Upper lobe of right lung (tissue), 1 donor: ENCODE results near the gene PTPMT1. TPM values are rescaled to one million over a fixed set of nuclear protein-coding genes. Genes with fewer than 3 reads are reported as not detected.
"Not testable (repeated sequence)": the region's sequence is repeated elsewhere in the genome, so short reads cannot be mapped to it uniquely, and the experiment has no call there.

Experiments
- ATAC-seq: fragments of 200-7000 bp; cut with Tn5 transposase; one replicate; pipeline ENCODE4 v1.9.1; 2020; ENCODE audit warnings: mild to moderate bottlenecking, moderate library complexity
- DNase-seq: peaks from one replicate; pipeline ENCODE4 v3.0.0-alpha.2; 2020
- H3K27ac ChIP-seq: fragments of 200-600 bp; one replicate; pipeline ENCODE4 v1.8.0; 2022
- H3K27me3 ChIP-seq: fragments of 200-600 bp; one replicate; pipeline ENCODE4 v1.8.0; 2022; ENCODE audit warnings: mild to moderate bottlenecking
- H3K36me3 ChIP-seq: fragments of 200-600 bp; one replicate; pipeline ENCODE4 v1.8.0; 2022
- H3K4me1 ChIP-seq: fragments of 200-600 bp; one replicate; pipeline ENCODE4 v1.8.0; 2022
- H3K4me3 ChIP-seq: fragments of 200-600 bp; one replicate; pipeline ENCODE4 v1.8.0; 2022; ENCODE audit warnings: mild to moderate bottlenecking
- H3K9me3 ChIP-seq: fragments of 200-600 bp; one replicate; pipeline ENCODE4 v1.8.0; 2022
- intact Hi-C: fragments of 100-400 bp; cut with DNase I; formaldehyde crosslinking; loops from one replicate; pipeline ENCODE4 v1.11.0; 2022
- total RNA-seq: library from RNA; stranded (reverse); fragmentation: NEBNext Ultra II Directional; extraction: Animal tissue kit (Norgen Biotek cat#: 25700); gene quantifications from one replicate; pipeline ENCODE4 v1.2.1, GENCODE V29; 2021
- TF ChIP-seq, protein P1 (sequence below): fragments of 200-600 bp; IDR thresholded peaks from one replicate; pipeline ENCODE4 v1.8.0; 2022; ENCODE audit warnings: antibody characterized with exemption
- donor health status: DM: no; HTN: yes; CAD: no; lungs with severe emphysema.

The PTPMT1 gene
- total RNA-seq, 1 donor from 2014 or later = 75.6 TPM

DNA sequence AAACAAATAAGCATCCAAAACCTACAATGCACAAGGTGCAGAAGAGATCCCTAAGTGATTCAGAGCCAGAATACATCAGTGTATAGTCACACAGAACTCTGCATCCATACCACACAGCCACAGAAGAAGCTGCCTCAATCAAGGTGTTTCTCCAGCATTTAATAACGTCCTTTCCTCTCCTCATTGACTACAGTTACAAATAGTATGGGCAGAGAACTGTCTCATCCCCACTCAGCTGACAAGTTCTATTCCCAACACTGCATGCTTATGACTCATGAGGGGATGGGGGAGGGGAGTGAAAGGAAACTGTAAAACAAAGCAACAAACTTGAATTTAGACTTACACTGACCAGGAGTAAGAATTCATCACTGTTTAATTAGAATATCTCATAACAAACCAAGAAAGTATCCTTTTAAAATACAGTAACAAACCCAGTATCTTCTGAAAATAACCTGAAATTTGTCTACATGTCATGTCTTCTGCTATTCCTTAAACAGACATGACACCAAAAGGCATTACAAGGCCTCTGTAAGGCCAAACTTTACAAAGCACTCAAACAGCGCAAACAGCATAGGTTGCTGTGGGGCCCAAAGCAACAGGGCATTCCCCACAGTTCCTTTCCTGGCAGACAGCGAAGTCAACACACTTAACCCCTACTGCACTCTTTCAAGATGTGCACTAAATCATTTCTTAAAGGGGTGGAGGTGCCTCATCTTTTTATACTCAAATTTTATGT is 41.7 kb upstream of the PTPMT1 start:
- ATAC-seq = peak; percentile 87
- no peak overlapping the region for H3K4me3 ChIP-seq
- TF ChIP-seq, protein P1, sequence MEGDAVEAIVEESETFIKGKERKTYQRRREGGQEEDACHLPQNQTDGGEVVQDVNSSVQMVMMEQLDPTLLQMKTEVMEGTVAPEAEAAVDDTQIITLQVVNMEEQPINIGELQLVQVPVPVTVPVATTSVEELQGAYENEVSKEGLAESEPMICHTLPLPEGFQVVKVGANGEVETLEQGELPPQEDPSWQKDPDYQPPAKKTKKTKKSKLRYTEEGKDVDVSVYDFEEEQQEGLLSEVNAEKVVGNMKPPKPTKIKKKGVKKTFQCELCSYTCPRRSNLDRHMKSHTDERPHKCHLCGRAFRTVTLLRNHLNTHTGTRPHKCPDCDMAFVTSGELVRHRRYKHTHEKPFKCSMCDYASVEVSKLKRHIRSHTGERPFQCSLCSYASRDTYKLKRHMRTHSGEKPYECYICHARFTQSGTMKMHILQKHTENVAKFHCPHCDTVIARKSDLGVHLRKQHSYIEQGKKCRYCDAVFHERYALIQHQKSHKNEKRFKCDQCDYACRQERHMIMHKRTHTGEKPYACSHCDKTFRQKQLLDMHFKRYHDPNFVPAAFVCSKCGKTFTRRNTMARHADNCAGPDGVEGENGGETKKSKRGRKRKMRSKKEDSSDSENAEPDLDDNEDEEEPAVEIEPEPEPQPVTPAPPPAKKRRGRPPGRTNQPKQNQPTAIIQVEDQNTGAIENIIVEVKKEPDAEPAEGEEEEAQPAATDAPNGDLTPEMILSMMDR = no peak
- no peaks in the 10 kb centered on the region for H3K9me3 ChIP-seq
- H3K4me1 ChIP-seq = peaks cover 65% of the 10 kb centered on the region
- H3K36me3 ChIP-seq = no peaks in the 10 kb centered on the region
- H3K27me3 ChIP-seq = no peaks in the 10 kb centered on the region
- H3K27ac ChIP-seq = peak overlapping the region; percentile 70
- intact Hi-C loops = no loop called here
- DNase-seq = no peak

DNA sequence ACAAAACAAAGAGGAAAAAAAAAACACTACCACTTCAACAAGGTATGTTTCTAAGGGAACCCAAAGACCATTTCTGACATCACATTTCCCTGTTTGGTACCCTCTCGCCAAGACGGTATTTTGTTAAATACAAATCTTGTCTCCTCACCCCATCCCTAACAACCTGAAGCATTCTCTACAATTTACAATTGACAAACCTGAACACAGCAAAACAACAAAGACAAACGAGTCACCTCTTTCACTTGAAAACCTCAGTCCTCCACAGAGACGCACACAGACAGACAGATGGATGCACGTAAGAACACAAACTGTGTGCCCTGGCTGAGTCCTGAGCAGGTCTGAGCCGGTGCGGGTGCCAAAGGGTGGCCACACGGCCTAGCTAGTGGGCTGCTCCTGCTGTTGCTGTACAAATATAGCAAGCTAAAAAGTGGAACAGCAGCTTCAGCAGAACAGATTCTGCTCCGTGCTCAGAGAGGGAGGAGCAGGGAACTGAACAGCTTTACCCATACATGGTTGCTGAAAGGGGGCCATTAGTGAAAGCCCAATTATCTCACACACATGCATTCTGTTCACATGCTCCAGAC is 41.0 kb upstream of the PTPMT1 start:
- intact Hi-C loops = no loop called here
- Histone ChIP-seq H3K9me3 (no peaks in the 10 kb centered on the region), H3K4me1 (peaks cover 60% of the 10 kb centered on the region), H3K36me3 (no peaks in the 10 kb centered on the region), H3K27me3 (no peaks in the 10 kb centered on the region), H3K27ac (peak overlapping the region; percentile 70), H3K4me3 (no peak overlapping the region)
- peak; percentile 70 for ATAC-seq
- no peak for DNase-seq
- TF ChIP-seq, protein P1 = no peak

DNA sequence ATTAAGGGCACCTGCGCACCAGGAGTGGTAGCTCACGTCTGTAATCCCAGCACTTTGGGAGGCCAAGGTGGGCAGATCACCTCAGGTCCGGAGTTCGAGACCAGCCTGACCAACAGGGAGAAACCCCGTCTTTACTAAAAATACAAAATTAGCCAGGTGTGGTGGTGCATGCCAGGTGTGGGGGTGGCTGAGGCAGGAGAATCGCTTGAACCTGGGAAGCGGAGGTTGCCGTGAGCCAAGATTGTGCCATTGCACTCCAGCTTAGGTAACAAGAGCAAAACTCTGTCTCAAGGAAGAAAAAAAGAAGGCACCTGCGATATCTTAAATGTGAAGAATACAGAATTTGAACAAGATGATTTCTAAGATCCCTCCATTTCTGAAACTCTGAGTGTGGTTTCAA is 39.4 kb upstream of the PTPMT1 start:
- H3K4me3 ChIP-seq, intact Hi-C loops, H3K9me3 ChIP-seq, H3K27me3 ChIP-seq, H3K27ac ChIP-seq, H3K36me3 ChIP-seq, ATAC-seq, DNase-seq: not testable (repeated sequence)
- peaks cover 52% of the 10 kb centered on the region for H3K4me1 ChIP-seq

DNA sequence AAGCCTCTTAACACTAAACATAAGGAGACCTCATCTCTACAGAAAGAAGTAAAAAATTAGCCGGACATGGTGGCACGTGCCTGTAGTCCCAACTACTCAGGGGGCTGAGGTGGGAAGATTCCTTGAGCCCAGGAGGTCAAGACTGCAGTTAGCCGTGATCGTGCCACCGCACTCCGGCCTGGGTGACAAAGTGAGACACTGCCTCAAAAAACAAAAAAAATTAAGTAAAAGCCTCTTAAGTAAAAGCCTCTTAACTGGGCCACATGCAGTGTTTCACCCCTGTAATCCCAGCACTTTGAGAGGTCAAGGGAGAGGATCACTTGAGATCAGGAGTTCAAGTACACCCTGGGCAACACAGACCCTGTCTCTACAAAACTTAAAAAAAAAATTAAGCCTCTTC is 38.2 kb upstream of the PTPMT1 start:
- TF ChIP-seq, protein P1 = no peak
- Histone ChIP-seq H3K4me3 (no peak overlapping the region), H3K9me3 (no peaks in the 10 kb centered on the region), H3K36me3 (no peaks in the 10 kb centered on the region), H3K4me1 (peaks cover 52% of the 10 kb centered on the region), H3K27ac (no peak overlapping the region), H3K27me3 (no peaks in the 10 kb centered on the region)
- intact Hi-C loops = no loop called here
- ATAC-seq (no peak), DNase-seq (no peak)

DNA sequence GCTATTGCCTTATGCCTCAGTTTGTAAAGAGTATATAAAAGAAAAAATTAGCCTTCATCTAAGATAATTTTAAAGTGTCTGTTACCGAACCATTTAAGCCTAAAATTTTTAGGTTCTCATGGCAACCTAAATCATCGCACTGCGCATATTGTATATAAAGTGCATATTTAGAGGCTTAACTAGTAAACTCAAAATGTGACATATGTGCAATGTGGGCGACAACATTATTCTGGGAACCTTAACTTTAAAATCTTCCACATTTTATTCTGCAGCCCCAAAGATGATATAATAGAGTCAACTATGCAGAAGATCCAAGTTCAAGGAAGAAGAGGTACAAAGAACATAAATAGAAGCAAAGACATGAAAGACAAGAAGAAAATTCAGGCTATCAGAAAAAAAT is 35.4 kb upstream of the PTPMT1 start:
- no peaks in the 10 kb centered on the region for H3K9me3 ChIP-seq
- no peak for DNase-seq
- no peak overlapping the region for H3K4me3 ChIP-seq
- H3K27ac ChIP-seq = no peak overlapping the region
- no peaks in the 10 kb centered on the region for H3K27me3 ChIP-seq
- intact Hi-C loops = no loop called here
- ATAC-seq = no peak
- peaks cover 39% of the 10 kb centered on the region for H3K4me1 ChIP-seq
- TF ChIP-seq, protein P1 = no peak
- no peaks in the 10 kb centered on the region for H3K36me3 ChIP-seq

DNA sequence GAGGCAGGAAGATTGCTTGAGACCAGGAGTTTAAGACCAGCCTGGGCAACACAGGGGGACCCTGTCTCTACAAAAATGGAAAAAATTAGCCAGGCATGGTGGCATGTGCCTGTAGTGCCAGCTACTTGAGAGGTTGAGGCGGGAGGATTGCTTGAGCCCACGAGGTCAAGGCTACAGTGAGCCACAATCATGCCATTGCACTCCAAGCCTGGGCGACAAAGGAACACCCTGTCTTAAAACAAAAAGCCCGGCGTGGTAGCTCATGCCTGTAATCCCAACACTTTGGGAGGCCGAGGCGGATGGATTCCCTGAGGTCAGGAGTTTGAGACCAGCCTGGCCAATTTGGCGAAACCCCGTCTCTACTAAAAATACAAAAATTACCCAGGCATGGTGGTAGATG is 34.7 kb upstream of the PTPMT1 start:
- H3K27ac ChIP-seq, intact Hi-C loops, H3K9me3 ChIP-seq, DNase-seq, ATAC-seq, H3K4me3 ChIP-seq, H3K36me3 ChIP-seq, H3K27me3 ChIP-seq: not testable (repeated sequence)
- peaks cover 31% of the 10 kb centered on the region for H3K4me1 ChIP-seq
